Activated CD8-positive, alpha-beta memory T cell treated with anti-CD3 and anti-CD28 coated beads, Interleukin-2, amount 50 U/mL, for 4 hours (primary cell): Measurements from ENCODE around the gene KDM1B.
"Not testable (repeated sequence)": the region's sequence is repeated elsewhere in the genome, so short reads cannot be mapped to it uniquely, and the experiment has no call there.

Source experiments
- DNase-seq: peaks from one replicate; pipeline ENCODE4 v3.0.0-alpha.2; 2020

Gene KDM1B

DNA sequence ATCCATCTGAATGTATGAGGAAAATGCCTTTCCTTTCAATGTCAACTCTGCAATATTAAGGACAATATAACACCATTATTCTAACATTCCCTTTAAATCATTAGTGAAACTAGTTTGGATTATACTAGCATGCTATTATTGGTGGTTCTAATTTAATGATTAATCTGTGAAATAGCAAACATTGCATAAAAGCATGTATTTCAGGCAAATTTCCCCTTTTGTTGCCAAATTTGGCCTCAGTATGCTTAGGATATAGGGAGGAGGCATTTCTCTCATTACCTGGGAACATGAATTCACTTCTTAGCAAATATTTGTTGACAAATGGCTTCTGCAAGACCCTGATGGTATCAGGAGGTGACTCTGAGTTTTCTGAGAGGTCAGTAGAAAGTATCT is 1.9 kb upstream of the KDM1B start:
- no peak for DNase-seq

DNA sequence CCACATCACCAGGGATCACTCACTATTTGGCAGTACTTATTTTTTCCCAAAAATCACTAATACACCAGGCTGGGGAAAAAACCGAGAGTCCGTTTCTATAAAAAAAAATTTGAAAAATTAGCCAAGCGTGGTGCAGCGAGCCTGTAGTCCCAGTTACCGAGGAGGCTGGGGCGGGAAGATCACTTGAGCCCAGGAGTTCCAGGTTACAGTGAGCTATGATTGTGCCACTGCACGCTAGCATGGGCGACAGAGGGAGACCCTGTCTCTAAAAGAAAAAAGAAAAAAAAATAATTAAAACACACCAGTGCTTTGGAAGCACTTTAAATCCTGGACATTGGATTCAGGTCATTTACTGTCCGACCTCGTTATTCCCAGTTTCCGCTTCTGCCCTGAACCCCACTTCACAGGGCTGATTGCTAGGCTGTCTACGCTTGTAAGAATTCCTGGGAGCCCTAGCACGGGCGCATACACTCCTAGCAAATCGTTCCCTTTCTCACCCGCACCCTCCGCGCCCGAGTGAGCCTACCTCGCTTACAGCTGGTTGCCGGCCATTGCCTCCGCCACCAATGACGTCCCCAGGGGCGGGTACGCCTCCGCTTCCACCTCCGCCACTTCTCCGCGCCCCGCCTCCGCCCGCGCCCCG is 594 bp upstream of the KDM1B start, which contains the start of gene TPMT:
Gene TPMT (minus strand): TSS at position 571 of the 643 bp plus-strand sequence. CDS start 5,950 bp downstream, outside the sequence.
- peak; percentile 17 for DNase-seq

DNA sequence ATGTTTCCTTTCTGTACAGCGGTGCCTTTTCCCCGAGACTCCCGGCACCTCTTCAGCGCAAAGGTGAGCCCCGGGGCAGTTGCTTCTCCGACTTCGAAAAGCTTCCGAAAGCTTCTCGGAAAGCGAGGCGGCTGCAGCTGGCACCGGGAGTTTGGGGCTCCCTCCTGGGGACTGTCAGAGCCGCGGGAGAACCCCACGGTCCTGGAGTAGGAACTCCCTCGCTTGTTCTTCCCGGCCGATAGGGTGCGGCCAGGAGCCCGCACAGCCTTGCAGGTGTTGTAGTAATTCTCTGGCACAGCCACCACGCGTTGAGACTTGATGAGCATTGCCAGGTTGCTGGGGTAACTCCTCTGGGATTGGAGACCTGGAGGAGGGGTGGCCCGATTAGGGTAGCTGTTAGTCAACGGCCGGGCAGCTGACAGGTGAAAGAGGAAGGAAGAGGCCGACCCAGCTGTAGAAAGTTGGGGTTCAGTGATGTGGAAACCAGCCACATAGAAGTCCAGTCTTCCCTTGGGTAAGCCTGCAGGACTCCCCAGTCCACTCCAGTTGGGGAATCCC is 721 bp downstream of the KDM1B start:
- DNase-seq: peak; percentile 38

DNA sequence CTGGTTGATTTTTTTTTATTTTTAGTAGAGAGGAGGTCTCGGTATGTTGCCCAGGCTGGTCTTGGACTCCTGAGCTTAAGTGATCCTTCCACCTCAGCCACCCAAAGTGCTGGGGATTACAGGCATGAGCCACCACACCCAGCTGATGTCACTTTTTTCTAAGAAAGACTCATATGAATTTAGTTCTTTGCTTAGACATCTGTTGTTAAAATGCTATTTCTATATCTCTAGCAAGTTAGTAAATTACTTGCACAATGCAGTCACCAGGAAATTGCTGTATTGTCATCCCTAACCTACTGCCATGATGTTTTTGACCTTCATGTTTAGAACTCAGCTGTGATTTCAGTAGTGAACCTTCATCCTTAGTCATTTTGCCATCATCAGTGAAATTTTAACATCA is 5.7 kb downstream of the KDM1B start:
- DNase-seq: no peak

DNA sequence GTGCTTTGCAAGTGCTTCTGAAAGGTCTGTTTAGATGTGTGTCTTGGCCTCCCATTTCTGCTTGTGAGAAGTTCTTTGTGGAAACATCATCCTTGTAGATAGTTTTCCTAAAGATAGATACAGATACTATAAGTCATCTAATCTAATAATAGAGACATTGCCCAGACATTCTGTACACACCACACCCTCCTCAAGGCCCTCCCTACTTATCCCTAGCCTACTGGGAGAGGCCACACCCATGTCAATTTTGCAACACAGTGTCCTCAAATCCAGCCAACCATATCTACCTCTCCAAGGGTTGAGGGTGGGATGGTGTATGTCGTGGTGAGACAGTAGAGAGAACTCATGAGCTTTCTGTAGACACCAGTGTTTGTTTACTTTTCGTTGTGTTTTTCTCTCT is 6.2 kb downstream of the KDM1B start:
- DNase-seq: no peak

DNA sequence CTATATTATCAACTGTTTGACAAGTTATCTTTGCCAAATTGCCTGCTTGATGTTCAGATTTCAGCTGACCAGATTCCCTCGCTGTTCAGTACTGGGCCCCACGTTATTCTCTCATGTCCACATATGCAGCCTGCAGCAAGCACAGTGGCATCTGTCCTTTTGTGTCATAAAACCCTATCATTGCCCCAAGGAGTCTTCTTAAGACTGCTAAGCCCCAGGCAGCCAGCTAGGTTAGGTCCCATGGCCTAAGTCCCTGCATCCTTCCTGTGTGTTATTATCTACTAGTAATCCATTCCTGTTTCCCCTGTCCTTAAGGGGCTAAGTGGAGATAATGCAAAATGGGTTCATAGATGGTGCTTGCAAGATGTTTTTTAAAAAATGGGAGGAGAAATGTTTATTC is 7.2 kb downstream of the KDM1B start:
- no peak for DNase-seq

DNA sequence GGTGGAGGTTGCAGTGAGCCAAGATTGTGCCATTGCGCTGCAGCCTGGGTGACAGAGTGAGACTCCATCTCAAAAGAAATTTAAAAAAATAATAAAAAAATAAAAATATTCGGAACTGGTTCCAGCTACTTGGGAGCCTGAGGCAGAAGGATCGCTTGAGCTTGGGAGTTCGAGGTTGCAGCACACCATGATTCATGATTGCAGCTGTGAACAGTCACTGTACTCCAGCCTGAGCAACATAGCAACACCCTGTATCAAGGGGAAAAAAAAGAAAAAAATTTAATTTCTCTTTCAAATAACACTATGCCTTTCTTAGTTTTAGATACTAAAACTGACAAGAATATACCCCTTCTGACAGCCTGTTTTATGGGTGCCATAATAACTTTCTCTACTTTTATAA is 10.5 kb downstream of the KDM1B start:
- DNase-seq: no peak

DNA sequence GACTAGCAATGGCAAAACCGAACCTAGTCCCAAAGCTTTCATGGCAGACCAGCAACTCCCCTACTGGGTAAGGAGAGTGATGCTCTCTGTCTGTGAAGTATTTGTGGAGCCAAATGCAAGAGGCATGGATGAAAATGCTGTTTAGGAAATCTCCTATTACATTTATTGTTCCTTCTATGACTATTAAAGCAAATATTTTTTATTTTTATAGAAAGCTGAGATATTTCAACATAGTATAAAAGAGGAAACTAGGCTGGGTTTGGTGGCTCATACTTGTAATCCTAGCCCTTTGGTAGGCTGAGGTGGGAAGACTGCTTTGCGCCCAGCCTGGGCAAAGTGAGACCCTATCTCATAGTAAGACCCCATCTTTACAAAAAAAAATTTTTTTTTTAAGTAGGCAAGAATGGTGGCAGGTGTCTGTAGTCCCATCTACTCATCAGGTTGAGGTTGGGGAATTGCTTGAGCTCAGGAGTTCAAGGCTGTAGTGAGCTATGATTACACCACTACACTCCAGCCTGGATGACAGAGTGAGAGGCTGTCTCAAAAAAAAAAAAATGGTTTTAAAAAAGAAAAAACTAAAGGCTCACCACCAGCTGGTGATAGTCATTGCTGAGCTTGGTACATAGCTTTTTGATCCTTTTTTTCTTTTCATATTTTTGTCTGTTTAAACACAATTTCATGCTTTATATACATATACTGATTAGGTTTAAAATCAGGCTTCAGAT is 11.3 kb downstream of the KDM1B start:
- DNase-seq: no peak

DNA sequence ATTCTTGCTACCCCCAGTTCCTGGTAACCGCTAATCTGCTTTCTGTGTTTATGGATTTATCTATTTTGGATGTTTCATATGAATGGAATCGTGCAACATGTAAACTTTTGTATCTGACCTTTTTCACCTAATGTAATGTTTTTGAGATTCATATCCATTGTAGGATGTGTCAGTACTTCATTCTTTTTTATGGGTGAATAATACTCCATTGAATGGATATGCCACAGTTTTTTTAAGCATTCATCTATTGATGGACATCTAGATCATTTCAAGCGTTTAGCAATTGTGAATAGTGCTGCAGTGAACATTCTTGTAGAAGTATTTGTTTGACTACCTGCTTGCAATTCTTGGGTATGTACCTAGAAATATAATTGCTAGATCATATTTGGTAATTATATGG is 13.0 kb downstream of the KDM1B start:
- DNase-seq: no peak

DNA sequence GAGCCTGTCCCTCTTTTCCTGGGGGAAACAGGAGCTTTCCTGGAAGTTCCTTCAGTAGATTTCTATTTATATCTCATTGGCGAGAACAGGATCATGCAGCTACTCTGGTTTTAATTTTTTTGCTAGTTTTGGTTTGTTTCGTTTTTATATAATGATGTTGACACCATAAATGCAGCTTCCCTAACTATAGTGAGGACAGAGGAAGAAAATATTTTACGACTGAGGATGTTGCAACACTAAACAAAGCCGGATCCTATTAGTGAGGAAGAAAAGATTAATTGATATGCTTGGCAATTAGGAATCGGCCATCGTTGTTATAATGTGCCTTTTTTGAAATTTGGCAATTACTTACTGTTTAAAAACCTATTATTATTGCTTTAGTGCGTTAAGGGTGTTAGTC is 16.6 kb downstream of the KDM1B start:
- no peak for DNase-seq

DNA sequence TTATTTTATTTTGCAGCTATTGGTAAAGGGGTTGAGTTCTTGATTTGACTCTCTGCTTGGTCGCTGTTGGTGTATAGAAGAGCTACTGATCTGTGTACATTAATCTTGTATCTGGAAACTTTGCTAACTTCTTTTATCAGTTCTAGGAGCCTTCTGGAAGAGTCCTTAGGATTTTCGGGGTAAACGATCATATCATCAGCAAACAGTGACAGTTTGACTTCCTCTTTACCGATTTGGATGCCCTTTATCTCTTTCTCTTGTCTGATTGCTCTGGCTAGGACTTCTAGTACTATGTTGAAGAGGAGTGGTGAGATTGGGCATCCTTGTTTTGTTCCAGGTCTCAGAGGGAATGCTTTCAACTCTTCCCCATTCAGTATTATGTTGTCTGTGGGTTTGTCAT is 21.0 kb downstream of the KDM1B start:
- DNase-seq: not testable (repeated sequence)

DNA sequence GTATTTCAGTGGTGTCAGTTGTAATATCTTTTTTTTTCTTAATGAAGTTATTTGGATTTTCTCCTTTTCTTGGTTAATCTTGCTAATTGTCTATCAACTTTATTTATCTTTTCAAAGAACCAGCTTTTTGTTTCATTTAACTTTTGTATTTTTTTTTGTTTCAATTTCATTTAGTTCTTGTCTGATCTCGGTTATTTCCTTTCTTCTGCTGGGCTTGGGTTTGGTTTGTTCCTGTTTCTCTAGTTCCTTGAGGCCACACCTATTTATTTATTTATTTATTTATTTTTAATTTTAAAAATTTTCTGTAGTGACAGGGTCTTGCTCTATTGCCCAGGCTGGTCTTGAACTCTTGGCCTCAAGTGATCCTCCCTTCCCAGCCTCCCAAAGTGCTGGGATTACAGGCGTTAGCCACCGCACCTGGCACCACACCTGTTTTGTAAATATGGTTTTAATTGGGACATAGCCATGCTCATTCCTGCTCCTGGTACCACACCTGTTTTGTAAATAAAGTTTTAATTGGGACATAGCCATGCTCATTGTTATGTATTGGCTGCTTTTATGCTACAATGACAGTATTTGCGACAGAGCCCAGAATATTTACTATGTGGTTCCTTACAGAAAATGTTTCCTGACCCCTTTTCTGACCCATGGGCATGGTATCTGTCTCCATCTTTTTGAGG is 22.2 kb downstream of the KDM1B start:
- DNase-seq: no peak

DNA sequence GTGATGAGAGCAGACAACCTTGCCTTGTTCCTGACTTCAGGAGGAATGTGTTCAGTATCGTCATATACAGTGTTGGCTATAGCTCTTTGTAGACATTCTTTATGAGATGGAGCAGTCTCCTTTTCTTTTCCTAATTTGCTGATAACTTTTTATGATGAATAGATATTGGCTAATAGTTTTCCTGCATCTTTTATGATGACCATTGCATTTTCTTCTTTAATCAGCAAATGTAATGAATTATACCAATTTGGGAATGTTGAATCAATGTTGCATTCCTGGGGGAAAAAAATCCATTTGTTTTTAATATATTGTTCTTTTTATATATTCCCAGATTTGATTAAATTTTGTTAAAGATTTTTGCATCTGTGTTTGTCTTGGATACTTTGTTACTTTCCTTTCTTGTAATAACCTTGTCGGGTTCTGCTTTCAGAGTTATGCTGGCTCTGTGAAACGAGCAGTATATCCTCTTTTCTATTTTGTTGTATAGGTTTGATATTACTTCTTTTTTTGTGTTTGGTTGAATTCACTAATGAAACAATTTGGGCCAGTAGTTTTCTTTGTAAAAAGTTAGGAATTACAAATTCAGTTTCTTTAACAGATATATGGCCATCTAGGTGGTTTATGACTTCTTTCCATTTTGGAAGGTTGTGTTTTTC is 23.9 kb downstream of the KDM1B start:
- DNase-seq: no peak

DNA sequence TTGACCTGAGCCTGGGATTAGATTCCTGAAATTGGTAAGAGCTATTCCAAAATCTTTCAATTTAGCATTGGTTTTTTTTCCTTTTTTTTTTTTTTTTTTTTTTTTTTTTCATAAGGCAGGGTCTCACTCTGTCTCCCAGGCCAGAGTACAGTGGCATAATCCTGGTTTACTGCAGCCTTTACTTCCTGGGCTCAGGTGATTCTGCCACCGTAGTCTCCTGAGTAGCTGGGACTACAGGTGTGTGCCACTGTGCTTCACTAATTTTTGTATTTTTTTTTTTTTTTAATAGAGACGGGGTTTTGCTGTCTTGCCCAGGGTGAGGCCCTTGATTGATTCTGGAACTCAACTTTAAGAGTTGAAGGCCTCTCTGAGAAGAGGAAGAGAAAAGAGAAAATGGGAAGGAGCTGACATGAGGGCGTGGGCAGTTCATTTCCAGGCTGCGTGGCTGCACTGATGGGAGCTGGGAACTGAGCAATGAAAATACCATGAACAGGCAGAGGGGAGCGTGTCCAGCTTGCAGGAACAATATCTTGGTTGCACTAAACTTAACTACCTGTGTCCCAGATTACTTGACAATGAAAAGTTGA is 24.6 kb downstream of the KDM1B start:
- no peak for DNase-seq

DNA sequence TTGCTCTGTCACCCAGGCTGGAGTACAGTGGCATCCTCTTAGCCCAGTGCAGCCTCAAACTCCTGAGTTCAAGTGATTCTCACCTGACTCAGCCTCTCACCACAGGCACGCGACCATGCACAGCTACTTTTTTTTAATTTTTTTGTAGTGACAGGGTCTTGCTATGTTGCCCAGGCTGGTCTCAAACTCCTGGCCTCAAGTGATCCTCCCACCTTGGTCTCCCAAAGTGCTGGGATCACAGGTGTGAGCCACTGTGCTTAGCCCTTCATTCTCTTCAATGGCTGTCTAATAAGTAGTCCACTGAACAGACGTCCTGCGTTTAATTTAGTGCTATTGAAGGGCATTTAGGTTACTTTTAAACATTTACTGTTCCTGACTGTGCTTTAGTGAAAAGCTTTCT is 27.3 kb downstream of the KDM1B start:
- DNase-seq: no peak

DNA sequence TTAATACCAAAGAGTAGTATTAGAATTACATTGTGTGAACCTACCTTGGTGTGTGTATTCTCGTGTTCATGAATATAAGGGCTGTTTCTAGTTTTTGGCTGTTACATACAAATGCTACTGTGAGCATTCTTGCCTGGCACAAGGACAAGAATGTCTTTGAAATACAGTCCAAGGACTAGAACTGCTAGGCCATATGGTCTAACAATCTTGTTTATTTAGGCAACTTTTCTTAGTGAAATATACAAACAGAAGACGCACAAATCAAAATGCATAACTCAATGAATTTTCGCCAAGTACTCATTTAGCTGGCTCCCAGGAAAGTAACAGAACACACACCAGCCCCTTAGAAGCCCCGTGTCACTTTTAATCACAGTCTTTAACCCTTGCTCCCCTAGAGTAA is 28.5 kb downstream of the KDM1B start:
- no peak for DNase-seq

DNA sequence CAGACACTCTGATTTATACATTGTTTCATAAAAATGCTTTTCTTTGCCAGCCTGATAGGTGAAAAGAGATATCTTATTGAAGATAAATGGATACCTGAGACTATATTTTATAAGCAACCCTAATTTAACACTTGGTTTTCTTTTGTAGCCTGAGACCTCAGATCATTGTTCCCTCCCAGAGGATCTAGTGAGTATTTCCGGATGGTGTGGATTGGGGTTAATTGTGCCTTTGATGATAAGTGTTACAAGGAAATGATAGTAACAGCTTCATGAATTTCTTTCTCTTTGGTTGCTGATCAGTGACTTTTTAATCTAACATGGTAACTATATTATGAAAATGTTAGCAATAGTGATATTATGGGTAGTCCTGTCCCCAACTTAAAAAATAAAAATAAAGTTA is 30.4 kb downstream of the KDM1B start:
- DNase-seq: no peak

DNA sequence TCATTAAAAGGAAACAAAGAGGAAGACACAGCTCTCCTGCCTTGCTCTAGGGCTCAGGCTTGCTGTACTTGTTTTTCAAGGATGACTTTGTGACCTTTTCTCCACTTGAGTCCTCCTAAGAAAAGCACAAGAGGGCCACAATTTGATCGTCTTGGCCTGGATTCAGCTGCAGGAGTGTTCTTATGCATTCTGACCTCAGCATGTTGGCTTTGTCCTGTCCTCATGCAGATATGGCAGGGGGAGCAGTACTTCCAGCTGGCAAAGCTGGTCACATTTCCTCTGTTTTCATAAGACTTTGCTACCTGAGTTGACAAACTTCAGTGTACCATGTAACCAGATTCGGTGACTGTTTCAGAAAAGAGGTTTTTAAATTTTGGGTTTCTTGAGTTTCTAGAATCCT is 30.8 kb downstream of the KDM1B start:
- DNase-seq: no peak

DNA sequence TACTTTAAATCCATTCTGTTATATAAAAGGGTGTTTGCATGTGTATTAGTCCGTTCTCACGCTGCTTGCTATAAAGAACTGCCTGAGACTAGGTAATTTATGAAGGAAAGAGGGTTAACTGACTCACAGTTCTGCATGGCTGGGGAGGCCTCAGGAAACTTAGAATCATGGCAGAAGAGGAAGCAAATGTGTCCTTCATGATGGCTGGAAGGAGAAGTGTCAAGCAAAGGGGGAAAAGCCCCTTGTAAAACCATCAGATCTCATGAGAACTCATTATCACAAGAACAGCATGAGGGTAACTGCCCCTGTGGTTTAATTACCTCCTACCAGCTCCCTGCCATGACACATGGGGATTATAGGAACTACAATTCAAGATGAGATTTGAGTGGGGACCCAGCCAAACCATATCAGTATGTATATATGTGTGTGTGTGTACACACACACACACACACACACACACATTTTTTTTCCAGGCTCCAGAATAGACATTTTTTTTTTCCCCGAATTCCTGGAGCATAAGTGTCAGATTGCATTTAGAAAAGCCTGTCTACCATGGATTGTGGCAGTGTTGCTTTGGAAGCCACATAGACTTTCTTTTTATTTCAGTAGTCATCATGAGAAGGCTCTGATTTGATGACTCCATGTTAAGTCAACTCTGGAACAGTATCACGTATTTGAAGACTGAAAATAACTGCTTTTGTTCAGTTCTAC is 31.5 kb downstream of the KDM1B start:
- no peak for DNase-seq

DNA sequence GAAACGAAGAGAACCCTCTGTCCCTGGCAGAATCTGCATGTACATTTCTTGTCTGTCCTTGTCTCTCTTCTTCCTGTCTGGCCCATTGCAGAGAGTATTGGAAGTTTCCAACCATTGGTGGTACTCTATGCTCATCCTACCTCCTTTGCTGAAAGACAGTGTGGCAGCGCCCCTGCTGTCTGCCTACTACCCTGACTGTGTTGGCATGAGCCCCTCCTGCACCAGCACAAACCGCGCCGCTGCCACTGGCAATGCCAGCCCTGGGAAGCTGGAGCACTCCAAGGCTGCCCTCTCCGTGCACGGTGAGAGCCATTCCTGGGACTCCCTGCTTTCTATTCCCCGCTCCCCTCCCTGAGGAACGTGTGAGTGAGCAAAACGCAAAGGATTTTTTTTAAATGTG is 32.5 kb downstream of the KDM1B start:
- no peak for DNase-seq

DNA sequence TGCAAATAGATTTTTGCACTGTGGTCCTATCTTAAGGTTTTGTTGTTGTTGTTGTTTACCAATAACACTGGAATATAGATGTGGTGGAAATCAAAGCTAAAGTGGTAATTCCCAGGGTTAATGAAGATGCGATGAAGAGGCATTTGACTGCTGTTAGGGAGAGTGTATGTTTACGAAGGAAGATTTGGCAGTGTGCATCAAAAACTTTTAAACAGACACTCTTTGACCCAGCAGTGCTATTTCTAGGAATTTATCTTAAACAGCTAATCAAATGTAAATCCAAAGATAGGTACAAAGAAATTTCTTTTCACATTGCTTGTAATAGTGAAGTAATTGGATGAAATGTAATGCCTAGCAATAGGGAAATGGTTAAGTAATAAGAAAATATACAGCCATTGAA is 34.0 kb downstream of the KDM1B start:
- no peak for DNase-seq

DNA sequence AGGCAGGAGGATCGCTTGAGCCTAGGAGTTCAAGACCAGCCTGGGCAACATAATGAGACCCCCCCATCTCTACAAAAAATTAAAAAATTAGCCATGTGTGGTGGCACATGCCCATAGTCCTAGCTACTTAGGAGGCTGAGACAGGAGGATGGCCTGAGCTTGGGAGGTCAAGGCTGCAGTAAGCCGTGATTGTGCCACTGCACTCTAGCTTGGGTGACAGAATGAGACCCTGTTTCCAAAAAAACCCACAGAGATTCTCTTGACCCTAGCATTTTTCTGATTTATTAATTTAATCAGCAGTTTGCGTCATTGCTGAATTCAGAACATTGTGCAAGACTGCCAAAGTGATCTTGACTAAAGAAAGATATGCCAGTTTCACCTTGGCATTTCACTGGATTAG is 36.8 kb downstream of the KDM1B start:
- DNase-seq: no peak
